SK-N-SH treated with all-trans-retinoic acid at 6 μM for 48 hours (cell line): ENCODE measurements around the gene SYTL5.

Experiments
- ATAC-seq: fragments of 200-7000 bp; cut with Tn5 transposase; 3 replicates; pipeline ENCODE4 v1.9.1; 2020; ENCODE audit warnings: mild to moderate bottlenecking, moderate library complexity
- ARNTL ChIP-seq: fragments of 450-650 bp; formaldehyde crosslinking; IDR thresholded peaks from 2 replicates; pipeline ENCODE4 v1.5.0; 2020; ENCODE audit warnings: low read depth, mild to moderate bottlenecking, moderate library complexity, borderline replicate concordance
- BACH2 ChIP-seq: fragments of 250-450 bp; sonication (Bioruptor Pico); IDR thresholded peaks from 2 replicates; pipeline ENCODE4 v1.9.0; 2021; ENCODE audit warnings: mild to moderate bottlenecking, borderline replicate concordance
- CREB5 ChIP-seq: fragments of 250-450 bp; sonication (Bioruptor Pico); IDR thresholded peaks from 2 replicates; pipeline ENCODE4 v1.5.1; 2020; ENCODE audit warnings: low read depth, mild to moderate bottlenecking, moderate library complexity
- CSDC2 ChIP-seq: fragments of 250-450 bp; sonication (Bioruptor Pico); IDR thresholded peaks from 2 replicates; pipeline ENCODE4 v1.5.0; 2020; ENCODE audit warnings: mild to moderate bottlenecking, moderate library complexity
- CSRNP3 ChIP-seq: fragments of 250-450 bp; sonication (Bioruptor Pico); IDR thresholded peaks from 2 replicates; pipeline ENCODE4 v1.5.1; 2021; ENCODE audit warnings: mild to moderate bottlenecking, moderate library complexity
- ESRRG ChIP-seq: fragments of 250-450 bp; sonication (Bioruptor Pico); IDR thresholded peaks from 2 replicates; pipeline ENCODE4 v1.6.1; 2021; ENCODE audit warnings: mild to moderate bottlenecking
- GLIS3 ChIP-seq: fragments of 250-450 bp; sonication (Bioruptor Pico); IDR thresholded peaks from 2 replicates; pipeline ENCODE4 v1.5.0; 2020; ENCODE audit warnings: mild to moderate bottlenecking, moderate library complexity
- ISL1 ChIP-seq: fragments of 250-450 bp; sonication (Bioruptor Pico); IDR thresholded peaks from 2 replicates; pipeline ENCODE4 v2.1.2; 2022; ENCODE audit warnings: mild to moderate bottlenecking, moderate library complexity
- OSR1 ChIP-seq: fragments of 250-450 bp; sonication (Bioruptor Pico); IDR thresholded peaks from 2 replicates; pipeline ENCODE4 v1.8.0; 2022; ENCODE audit warnings: moderate library complexity, mild to moderate bottlenecking, inconsistent platforms
- POU6F1 ChIP-seq: fragments of 250-450 bp; sonication (Bioruptor Pico); IDR thresholded peaks from 2 replicates; pipeline ENCODE4 v1.8.0; 2021; ENCODE audit warnings: low read depth, mild to moderate bottlenecking, moderate library complexity, borderline replicate concordance
- PPARA ChIP-seq: fragments of 250-450 bp; sonication (Bioruptor Pico); IDR thresholded peaks from 2 replicates; pipeline ENCODE4 v1.5.0; 2020; ENCODE audit warnings: mild to moderate bottlenecking, borderline replicate concordance
- RARB ChIP-seq: fragments of 250-450 bp; sonication (Bioruptor Pico); IDR thresholded peaks from 2 replicates; pipeline ENCODE4 v1.8.0; 2021; ENCODE audit warnings: mild to moderate bottlenecking, moderate library complexity
- SNAI2 ChIP-seq: fragments of 250-450 bp; sonication (Bioruptor Pico); IDR thresholded peaks from 2 replicates; pipeline ENCODE4 v1.5.0; 2020; ENCODE audit warnings: mild to moderate bottlenecking, moderate library complexity
- TCF4 ChIP-seq: fragments of 250-450 bp; sonication (Bioruptor Pico); IDR thresholded peaks from 2 replicates; pipeline ENCODE4 v1.8.0; 2021; ENCODE audit warnings: mild to moderate bottlenecking, moderate library complexity, borderline replicate concordance
- ZC3H10 ChIP-seq: fragments of 250-450 bp; sonication (Bioruptor Pico); IDR thresholded peaks from 2 replicates; pipeline ENCODE4 v1.5.1; 2021; ENCODE audit warnings: mild to moderate bottlenecking, moderate library complexity
- ZFP3 ChIP-seq: fragments of 250-450 bp; sonication (Bioruptor Pico); IDR thresholded peaks from 2 replicates; pipeline ENCODE4 v1.5.0; 2020; ENCODE audit warnings: mild to moderate bottlenecking, moderate library complexity
- ZFP30 ChIP-seq: fragments of 450-650 bp; formaldehyde crosslinking; IDR thresholded peaks from 2 replicates; pipeline ENCODE4 v1.5.0; 2022; ENCODE audit warnings: mild to moderate bottlenecking, moderate library complexity
- ZNF565 ChIP-seq: fragments of 450-650 bp; formaldehyde crosslinking; conservative IDR thresholded peaks from 2 replicates; pipeline ENCODE4 v1.5.0; 2020; ENCODE audit warnings: low read depth, mild to moderate bottlenecking, moderate library complexity
- ZNF70 ChIP-seq: fragments of 450-650 bp; formaldehyde crosslinking; IDR thresholded peaks from 2 replicates; pipeline ENCODE4 v1.5.0; 2020; ENCODE audit warnings: mild to moderate bottlenecking, moderate library complexity
- ZNF8 ChIP-seq: fragments of 450-650 bp; formaldehyde crosslinking; IDR thresholded peaks from 2 replicates; pipeline ENCODE4 v1.5.0; 2020; ENCODE audit warnings: mild to moderate bottlenecking, moderate library complexity
- TF ChIP-seq, protein P1 (sequence below): fragments of 250-450 bp; sonication (Bioruptor Pico); IDR thresholded peaks from 2 replicates; pipeline ENCODE4 v1.5.0; 2020; ENCODE audit warnings: mild to moderate bottlenecking, moderate library complexity
- TF ChIP-seq, protein P2 (sequence below): fragments of 250-450 bp; sonication (Bioruptor Pico); IDR thresholded peaks from 2 replicates; pipeline ENCODE4 v1.8.0; 2020; ENCODE audit warnings: mild to moderate bottlenecking, moderate library complexity, borderline replicate concordance

SYTL5 gene

GRCh38 chrX:38166478-38167083, 160.2 kb downstream of the SYTL5 start:
- ATAC-seq = no peak; the same call in 2 of the 3 replicates
- TF ChIP-seq ZFP30 = no peak
- no peak for TF ChIP-seq ZNF8 (CRISPR knock-in tag)
- TF ChIP-seq ZC3H10 (CRISPR knock-in tag) = no peak
- TF ChIP-seq SNAI2 = no peak
- no peak for TF ChIP-seq BACH2 (CRISPR knock-in tag)
- TF ChIP-seq ZNF70 (CRISPR knock-in tag) = no peak
- no peak for TF ChIP-seq ZNF565 (CRISPR knock-in tag)
- no peak for TF ChIP-seq ZFP3 (CRISPR knock-in tag)
- TF ChIP-seq ESRRG (CRISPR knock-in tag) = no peak
- no peak for TF ChIP-seq POU6F1 (CRISPR knock-in tag)
- no peak for TF ChIP-seq OSR1 (CRISPR knock-in tag)
- TF ChIP-seq GLIS3 (CRISPR knock-in tag) = no peak
- TF ChIP-seq RARB (CRISPR knock-in tag) = no peak
- TF ChIP-seq, protein P1, sequence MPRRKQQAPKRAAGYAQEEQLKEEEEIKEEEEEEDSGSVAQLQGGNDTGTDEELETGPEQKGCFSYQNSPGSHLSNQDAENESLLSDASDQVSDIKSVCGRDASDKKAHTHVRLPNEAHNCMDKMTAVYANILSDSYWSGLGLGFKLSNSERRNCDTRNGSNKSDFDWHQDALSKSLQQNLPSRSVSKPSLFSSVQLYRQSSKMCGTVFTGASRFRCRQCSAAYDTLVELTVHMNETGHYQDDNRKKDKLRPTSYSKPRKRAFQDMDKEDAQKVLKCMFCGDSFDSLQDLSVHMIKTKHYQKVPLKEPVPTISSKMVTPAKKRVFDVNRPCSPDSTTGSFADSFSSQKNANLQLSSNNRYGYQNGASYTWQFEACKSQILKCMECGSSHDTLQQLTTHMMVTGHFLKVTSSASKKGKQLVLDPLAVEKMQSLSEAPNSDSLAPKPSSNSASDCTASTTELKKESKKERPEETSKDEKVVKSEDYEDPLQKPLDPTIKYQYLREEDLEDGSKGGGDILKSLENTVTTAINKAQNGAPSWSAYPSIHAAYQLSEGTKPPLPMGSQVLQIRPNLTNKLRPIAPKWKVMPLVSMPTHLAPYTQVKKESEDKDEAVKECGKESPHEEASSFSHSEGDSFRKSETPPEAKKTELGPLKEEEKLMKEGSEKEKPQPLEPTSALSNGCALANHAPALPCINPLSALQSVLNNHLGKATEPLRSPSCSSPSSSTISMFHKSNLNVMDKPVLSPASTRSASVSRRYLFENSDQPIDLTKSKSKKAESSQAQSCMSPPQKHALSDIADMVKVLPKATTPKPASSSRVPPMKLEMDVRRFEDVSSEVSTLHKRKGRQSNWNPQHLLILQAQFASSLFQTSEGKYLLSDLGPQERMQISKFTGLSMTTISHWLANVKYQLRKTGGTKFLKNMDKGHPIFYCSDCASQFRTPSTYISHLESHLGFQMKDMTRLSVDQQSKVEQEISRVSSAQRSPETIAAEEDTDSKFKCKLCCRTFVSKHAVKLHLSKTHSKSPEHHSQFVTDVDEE = no peak
- TF ChIP-seq, all 23 proteins: peak for 0

DNA sequence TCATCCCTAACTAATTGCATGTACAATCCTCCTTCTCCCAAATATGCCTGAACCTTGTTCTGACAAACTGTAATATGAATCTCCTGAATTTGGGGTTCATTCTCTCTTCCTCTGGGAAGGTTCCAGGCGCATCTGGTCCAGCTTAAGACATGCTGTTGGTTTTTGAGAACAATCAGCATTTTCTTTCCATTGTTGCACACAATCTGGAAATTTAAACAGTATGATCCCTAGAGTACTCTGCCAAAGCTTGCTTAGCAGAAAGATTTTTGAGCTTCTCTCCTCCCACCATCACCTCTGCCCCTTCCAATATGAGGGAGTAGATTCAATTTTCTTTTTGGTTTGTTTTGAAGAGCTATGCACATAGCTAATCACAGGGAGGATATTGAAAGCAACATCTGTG, 164.2 kb downstream of the SYTL5 start:
- no peak for ATAC-seq
- TF ChIP-seq ISL1 (CRISPR knock-in tag) (no peak), ZNF70 (CRISPR knock-in tag) (no peak), ZNF565 (CRISPR knock-in tag) (no peak), CSDC2 (CRISPR knock-in tag) (no peak), ESRRG (CRISPR knock-in tag) (no peak), ZFP30 (no peak), OSR1 (CRISPR knock-in tag) (no peak), TCF4 (CRISPR knock-in tag) (no peak), CREB5 (CRISPR knock-in tag) (no peak)

- TF ChIP-seq OSR1 (CRISPR knock-in tag) = no peak
- TF ChIP-seq GLIS3 (CRISPR knock-in tag) = no peak
- no peak for TF ChIP-seq ARNTL (CRISPR knock-in tag)
- no peak for TF ChIP-seq BACH2 (CRISPR knock-in tag)
- TF ChIP-seq RARB (CRISPR knock-in tag) = no peak
- TF ChIP-seq ZC3H10 (CRISPR knock-in tag) = no peak
- TF ChIP-seq ZNF8 (CRISPR knock-in tag) = no peak
- no peak for TF ChIP-seq SNAI2
- no peak for TF ChIP-seq CSRNP3 (CRISPR knock-in tag)
- TF ChIP-seq, protein P1 = no peak
- no peak for TF ChIP-seq ZNF565 (CRISPR knock-in tag)
- TF ChIP-seq ZFP3 (CRISPR knock-in tag) = no peak
- TF ChIP-seq CSDC2 (CRISPR knock-in tag) = no peak
- TF ChIP-seq POU6F1 (CRISPR knock-in tag) = no peak
- no peak for TF ChIP-seq ISL1 (CRISPR knock-in tag)
- no peak for TF ChIP-seq PPARA (CRISPR knock-in tag)
- no peak for TF ChIP-seq ESRRG (CRISPR knock-in tag)
- no peak for TF ChIP-seq ZFP30
- TF ChIP-seq, protein P2, sequence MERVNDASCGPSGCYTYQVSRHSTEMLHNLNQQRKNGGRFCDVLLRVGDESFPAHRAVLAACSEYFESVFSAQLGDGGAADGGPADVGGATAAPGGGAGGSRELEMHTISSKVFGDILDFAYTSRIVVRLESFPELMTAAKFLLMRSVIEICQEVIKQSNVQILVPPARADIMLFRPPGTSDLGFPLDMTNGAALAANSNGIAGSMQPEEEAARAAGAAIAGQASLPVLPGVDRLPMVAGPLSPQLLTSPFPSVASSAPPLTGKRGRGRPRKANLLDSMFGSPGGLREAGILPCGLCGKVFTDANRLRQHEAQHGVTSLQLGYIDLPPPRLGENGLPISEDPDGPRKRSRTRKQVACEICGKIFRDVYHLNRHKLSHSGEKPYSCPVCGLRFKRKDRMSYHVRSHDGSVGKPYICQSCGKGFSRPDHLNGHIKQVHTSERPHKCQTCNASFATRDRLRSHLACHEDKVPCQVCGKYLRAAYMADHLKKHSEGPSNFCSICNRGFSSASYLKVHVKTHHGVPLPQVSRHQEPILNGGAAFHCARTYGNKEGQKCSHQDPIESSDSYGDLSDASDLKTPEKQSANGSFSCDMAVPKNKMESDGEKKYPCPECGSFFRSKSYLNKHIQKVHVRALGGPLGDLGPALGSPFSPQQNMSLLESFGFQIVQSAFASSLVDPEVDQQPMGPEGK (CRISPR knock-in tag) = no peak
- no peak for ATAC-seq
Observed at GRCh38 chrX:38172596-38172995, 166.2 kb downstream of the SYTL5 start.
